WERI-Rb-1 (cell line): ENCODE measurements around the gene MIA.

Experiments
- DNase-seq: peaks from one replicate; pipeline ENCODE4 v3.0.0-alpha.2; 2020
- H3K27ac ChIP-seq: fragments of 250-450 bp; sonication (Bioruptor Pico); 2 replicates; pipeline ENCODE4 v1.5.1; 2020; ENCODE audit warnings: mild to moderate bottlenecking, moderate library complexity
- H3K27me3 ChIP-seq: fragments of 250-450 bp; sonication (Bioruptor Pico); 2 replicates; pipeline ENCODE4 v1.5.1; 2021; ENCODE audit warnings: mild to moderate bottlenecking, low read depth, moderate library complexity; ENCODE audit not compliant: insufficient read depth, severe bottlenecking
- H3K36me3 ChIP-seq: fragments of 250-450 bp; sonication (Bioruptor Pico); 2 replicates; pipeline ENCODE4 v1.5.1; 2020; ENCODE audit warnings: mild to moderate bottlenecking, moderate library complexity
- H3K4me3 ChIP-seq: 2 replicates; pipeline ENCODE4 v1.5.1; 2011; ENCODE audit warnings: low read depth, mild to moderate bottlenecking, control low read depth, low read length
- H3K9me3 ChIP-seq: fragments of 250-450 bp; sonication (Bioruptor Pico); 2 replicates; pipeline ENCODE4 v1.5.1; 2021; ENCODE audit warnings: mild to moderate bottlenecking, moderate library complexity; ENCODE audit not compliant: severe bottlenecking
- TF ChIP-seq, protein P1 (sequence below): IDR thresholded peaks from 2 replicates; pipeline ENCODE4 v1.5.1; 2011; ENCODE audit warnings: low read depth, mild to moderate bottlenecking, control low read depth, inconsistent platforms, low read length

The MIA gene

DNA sequence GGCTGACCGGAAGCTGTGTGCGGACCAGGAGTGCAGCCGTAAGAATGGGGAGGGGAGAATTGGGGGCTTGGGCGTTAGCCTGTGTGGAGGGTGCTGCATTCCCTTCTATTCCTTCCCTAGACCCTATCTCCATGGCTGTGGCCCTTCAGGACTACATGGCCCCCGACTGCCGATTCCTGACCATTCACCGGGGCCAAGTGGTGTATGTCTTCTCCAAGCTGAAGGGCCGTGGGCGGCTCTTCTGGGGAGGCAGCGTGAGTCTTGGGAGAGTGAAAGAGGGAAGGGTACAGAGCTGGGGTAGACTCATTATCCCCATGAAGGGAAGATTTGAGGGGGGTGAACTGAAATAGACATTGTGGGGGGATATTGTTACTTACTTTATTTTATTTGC, 306 bp downstream of the MIA start:
- Histone ChIP-seq H3K36me3 (no peaks in the 10 kb centered on the region; the same call in 1 of the 2 replicates), H3K4me3 (no peak overlapping the region), H3K27me3 (no peaks in the 10 kb centered on the region), H3K9me3 (peaks cover 2% of the 10 kb centered on the region), H3K27ac (no peak overlapping the region)
- TF ChIP-seq, protein P1, sequence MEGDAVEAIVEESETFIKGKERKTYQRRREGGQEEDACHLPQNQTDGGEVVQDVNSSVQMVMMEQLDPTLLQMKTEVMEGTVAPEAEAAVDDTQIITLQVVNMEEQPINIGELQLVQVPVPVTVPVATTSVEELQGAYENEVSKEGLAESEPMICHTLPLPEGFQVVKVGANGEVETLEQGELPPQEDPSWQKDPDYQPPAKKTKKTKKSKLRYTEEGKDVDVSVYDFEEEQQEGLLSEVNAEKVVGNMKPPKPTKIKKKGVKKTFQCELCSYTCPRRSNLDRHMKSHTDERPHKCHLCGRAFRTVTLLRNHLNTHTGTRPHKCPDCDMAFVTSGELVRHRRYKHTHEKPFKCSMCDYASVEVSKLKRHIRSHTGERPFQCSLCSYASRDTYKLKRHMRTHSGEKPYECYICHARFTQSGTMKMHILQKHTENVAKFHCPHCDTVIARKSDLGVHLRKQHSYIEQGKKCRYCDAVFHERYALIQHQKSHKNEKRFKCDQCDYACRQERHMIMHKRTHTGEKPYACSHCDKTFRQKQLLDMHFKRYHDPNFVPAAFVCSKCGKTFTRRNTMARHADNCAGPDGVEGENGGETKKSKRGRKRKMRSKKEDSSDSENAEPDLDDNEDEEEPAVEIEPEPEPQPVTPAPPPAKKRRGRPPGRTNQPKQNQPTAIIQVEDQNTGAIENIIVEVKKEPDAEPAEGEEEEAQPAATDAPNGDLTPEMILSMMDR, result no peak
- no peak for DNase-seq

DNA sequence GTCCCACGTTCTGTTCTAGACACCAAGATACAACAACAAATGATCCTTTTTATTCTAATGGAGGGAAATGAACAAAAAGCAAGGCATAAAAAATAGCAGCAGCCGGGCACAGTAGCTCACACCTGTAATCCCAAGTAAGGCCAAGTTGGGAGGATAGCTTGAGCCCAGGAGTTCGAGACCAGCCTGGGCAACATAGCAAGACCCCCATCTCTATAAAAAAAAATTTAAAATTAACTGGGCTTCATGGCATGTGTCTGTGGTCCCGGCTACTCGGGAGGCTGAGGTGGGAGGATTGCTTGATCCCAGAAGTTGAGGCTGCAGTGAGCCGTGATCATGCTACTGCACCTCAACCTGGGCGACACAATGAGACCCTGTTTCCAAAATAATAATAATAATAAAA, 1.0 kb downstream of the MIA start:
- Histone ChIP-seq H3K4me3 (no peak overlapping the region), H3K27ac (no peak overlapping the region; the same call in 1 of the 2 replicates), H3K36me3 (no peaks in the 10 kb centered on the region), H3K27me3 (no peaks in the 10 kb centered on the region), H3K9me3 (no peaks in the 10 kb centered on the region)
- DNase-seq, result no peak
- TF ChIP-seq, protein P1, result no peak

DNA sequence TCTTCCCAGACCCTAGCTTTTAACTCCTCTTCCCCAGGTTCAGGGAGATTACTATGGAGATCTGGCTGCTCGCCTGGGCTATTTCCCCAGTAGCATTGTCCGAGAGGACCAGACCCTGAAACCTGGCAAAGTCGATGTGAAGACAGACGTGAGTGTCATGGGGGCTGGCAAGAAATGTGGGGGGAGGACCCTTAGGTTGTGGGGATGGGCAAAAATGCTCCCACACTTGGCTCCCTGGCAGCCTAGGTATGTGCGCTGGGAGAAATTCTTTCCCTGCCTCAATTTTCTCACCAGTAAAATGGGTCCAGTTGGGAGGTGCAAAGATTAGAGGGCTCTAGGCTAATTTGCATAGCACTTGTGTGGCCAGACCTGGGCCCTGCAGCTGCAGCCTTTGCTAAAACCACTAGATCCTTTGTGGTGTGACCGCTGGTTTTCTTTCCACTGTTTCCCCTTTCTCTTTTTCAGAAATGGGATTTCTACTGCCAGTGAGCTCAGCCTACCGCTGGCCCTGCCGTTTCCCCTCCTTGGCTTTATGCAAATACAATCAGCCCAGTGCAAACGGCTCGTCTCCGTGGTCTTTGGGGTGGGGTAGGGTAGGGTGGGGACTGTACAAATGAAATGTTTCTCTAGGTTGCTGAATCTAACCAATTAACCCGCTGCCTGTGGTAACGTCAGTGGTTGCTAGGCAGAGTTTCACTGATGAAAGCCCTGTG, 1.8 kb downstream of the MIA start:
- H3K9me3 ChIP-seq, result no peaks in the 10 kb centered on the region
- H3K27ac ChIP-seq, result peak overlapping the region; percentile 98
- H3K4me3 ChIP-seq, result peak overlapping the region; percentile 53
- no peaks in the 10 kb centered on the region for H3K36me3 ChIP-seq
- peak; percentile 93 for DNase-seq
- no peaks in the 10 kb centered on the region for H3K27me3 ChIP-seq
- TF ChIP-seq, protein P1, result no peak

DNA sequence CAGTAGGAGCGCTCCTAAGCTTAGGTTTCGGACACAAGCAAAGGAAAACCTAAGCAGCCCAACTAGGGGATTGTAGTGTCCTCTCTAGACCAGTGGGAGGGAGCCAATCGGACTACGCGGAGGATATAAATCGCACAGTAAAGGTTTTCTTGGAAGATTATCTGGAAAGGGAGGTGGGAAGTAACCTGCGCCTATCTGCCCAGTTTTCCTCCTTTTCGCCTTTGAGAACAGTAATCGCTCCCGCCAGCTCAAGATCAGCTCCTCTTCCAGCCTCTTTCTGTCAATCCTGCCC, 2.3 kb downstream of the MIA start:
- Histone ChIP-seq H3K27me3 (no peaks in the 10 kb centered on the region), H3K4me3 (peak overlapping the region; percentile 53), H3K27ac (peak overlapping the region; percentile 98), H3K36me3 (no peaks in the 10 kb centered on the region), H3K9me3 (no peaks in the 10 kb centered on the region)
- DNase-seq, result no peak
- TF ChIP-seq, protein P1, result no peak

DNA sequence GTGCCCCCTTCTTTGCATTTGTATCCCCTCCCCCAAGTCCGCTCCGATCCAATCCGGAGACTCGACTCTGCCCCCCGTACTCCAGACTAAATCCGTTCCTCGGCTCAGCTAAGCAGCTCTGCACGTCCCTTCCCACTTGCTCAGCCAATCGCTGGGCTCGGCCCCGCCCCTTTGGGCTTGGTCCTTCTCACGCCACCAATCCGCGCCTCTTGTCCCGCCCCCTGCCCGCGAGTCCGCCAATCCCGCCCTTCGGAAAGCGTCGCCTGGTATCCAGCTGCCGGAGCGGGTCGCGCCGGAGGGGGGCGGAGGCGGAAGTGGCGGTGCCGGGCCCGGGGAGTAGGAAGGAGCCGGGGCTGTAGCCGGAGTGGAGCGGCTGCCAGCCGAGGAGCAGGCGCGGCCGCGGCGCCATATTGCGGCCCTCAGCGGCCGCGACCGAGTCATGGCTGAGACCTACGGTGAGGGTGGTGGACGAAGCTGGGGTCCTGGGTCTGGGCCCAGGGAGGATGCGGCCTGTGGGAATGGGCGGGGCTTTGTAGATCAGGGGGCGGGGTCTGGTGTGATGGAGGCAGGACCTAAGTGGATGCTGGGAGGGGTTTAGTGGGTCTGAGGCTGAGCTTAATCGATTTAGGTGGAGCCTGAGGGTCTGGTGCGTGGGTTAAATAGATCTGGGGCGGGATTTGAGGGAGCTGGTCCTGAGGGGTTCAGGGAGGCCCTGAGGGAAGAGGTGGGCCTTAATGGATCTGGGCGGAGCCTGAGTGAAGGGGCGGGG, 2.8 kb downstream of the MIA start, which contains the start of gene RAB4B:
Gene RAB4B (plus strand): TSS at position 311 of the 769 bp plus-strand sequence. CDS start 129 bp downstream, at position 440.
- H3K4me3 ChIP-seq, result peak within 1 kb of the TSS; percentile 73
- no peaks in the 10 kb centered on the region for H3K36me3 ChIP-seq
- no peaks in the 10 kb centered on the region for H3K27me3 ChIP-seq
- peak within 1 kb of the TSS; percentile 98 for H3K27ac ChIP-seq
- peak; percentile 100 for DNase-seq
- H3K9me3 ChIP-seq, result no peaks in the 10 kb centered on the region
- TF ChIP-seq, protein P1, result no peak
